SJSA1 (cell line): ENCODE data around the gene FSD1L. TPM values are rescaled to one million over a fixed set of nuclear protein-coding genes. Genes with fewer than 3 reads are reported as not detected.
A peak's percentile ranks its signal among the peaks of the same experiment; 100 is the strongest.

Experiments used
- DNase-seq, 2 experiments: peaks; one replicate each; pipeline ENCODE4 v3.0.0-alpha.2; 2015 to 2020; ENCODE audit warnings: low spot score in 2 of 2, low read depth in 1 of 2
- H3K27ac ChIP-seq: fragments of 250-450 bp; sonication (Bioruptor Pico); 2 replicates; pipeline ENCODE4 v1.5.1; 2020; ENCODE audit warnings: mild to moderate bottlenecking, moderate library complexity
- H3K27me3 ChIP-seq: fragments of 250-450 bp; sonication (Bioruptor Pico); replicated peaks from 2 replicates; pipeline ENCODE4 v1.5.1; 2020; ENCODE audit warnings: mild to moderate bottlenecking, moderate library complexity
- H3K36me3 ChIP-seq: fragments of 250-450 bp; sonication (Bioruptor Pico); 2 replicates; pipeline ENCODE4 v1.5.1; 2020; ENCODE audit warnings: mild to moderate bottlenecking
- H3K4me1 ChIP-seq: fragments of 250-450 bp; sonication (Bioruptor Pico); replicated peaks from 2 replicates; pipeline ENCODE4 v1.6.1; 2021; ENCODE audit warnings: mild to moderate bottlenecking
- H3K4me3 ChIP-seq: fragments of 250-450 bp; sonication (Bioruptor Pico); 2 replicates; pipeline ENCODE4 v1.5.1; 2020; ENCODE audit warnings: mild to moderate bottlenecking
- H3K9me3 ChIP-seq: fragments of 250-450 bp; sonication (Bioruptor Pico); replicated peaks from 2 replicates; pipeline ENCODE4 v1.5.1; 2020; ENCODE audit warnings: mild to moderate bottlenecking
- total RNA-seq: library from RNA; depleted of rRNA; stranded (reverse); fragments of >200 nt; shearing (Covaris generic); gene quantifications from 2 replicates; pipeline ENCODE4 v1.2.3, GENCODE V29; 2014

Gene FSD1L
- total RNA-seq, 1 experiment from 2014 or later, result 2.2 TPM

DNA sequence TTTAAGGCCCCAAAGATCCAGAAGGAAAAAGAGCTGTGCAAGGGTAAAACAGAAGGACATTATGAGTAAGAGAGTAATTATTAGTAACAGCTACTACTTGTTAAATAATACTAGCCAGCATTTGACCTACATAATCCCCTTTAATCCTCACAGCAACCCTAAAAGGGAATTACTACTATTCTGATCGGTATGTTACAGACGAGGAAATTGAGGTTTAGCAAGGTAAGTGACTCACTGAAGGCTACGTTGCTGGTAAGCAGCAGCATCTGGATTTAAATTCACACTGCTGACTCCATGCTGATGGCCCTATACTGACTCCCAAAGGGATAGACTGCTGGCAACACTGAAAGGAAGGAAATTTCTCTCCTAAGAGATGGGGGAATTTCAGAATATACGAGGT lies 3.7 kb upstream of the FSD1L start:
- H3K27me3 ChIP-seq, result no peaks in the 10 kb centered on the region
- H3K4me3 ChIP-seq, result no peak overlapping the region
- no peak for DNase-seq
- no peaks in the 10 kb centered on the region; the same call in 1 of the 2 replicates for H3K36me3 ChIP-seq
- H3K9me3 ChIP-seq, result no peaks in the 10 kb centered on the region
- no peak overlapping the region for H3K27ac ChIP-seq
- no peaks in the 10 kb centered on the region; the same call in none of the 2 replicates for H3K4me1 ChIP-seq

DNA sequence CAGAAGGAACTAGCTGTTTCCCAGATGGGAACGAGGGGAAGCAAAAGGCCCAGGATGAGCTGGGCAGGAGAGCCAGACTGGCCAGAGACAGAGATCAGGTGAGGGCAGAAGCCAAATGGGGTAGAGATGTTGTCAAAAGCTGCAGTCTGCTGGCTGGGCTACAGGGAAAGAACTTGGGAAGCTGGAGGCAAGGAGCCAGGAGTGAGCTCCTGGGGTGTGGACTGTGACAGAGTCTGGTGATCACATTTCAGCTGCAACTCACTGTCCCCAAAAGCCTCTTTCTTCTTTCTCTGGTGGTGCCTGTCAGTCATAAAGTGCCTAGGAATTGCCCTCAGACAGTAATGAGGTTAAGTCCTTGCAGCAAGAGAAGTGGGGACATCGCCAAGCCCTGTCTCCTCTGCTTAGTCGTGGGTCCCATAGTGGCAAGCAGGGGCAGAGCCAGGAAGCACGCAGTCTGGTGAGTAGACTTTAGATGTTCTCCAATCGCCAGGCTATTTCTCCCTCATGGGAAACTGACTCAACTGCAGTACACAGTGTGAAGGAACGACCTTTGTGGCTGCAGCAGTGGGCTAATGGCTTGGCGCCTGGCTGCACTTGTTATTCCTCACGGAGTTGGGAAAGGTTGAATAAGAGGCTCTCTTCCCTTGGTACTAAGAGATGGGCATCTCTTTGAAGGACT lies 2.5 kb upstream of the FSD1L start:
- no peak for DNase-seq
- Histone ChIP-seq H3K9me3 (no peaks in the 10 kb centered on the region), H3K4me3 (no peak overlapping the region), H3K27ac (no peak overlapping the region), H3K27me3 (no peaks in the 10 kb centered on the region), H3K4me1 (no peaks in the 10 kb centered on the region; the same call in none of the 2 replicates), H3K36me3 (no peaks in the 10 kb centered on the region; the same call in 1 of the 2 replicates)

DNA sequence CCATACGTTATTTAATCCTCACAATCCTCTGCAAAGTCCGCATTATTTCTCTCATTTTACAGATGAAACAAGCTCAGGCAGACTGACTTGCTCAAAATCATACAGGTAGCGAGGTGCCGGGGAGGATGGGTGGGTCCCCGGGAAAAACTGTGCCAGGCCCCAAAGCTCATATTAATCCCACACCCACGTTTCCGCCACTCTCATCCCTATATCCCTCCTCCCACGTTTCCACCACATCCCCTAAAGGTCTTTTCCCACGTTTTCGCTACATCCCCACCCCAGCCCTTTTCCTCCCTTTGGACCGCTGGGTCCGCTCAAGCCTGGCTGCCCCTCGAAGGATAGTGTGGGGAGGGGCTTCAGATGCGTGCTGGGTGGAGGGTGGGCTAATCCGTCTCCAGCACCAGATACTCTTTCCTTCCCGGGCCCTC lies 434 bp upstream of the FSD1L start:
- Histone ChIP-seq H3K27ac (peak overlapping the region; percentile 65), H3K9me3 (no peaks in the 10 kb centered on the region), H3K4me1 (peaks cover 15% of the 10 kb centered on the region), H3K36me3 (no peaks in the 10 kb centered on the region; the same call in 1 of the 2 replicates), H3K4me3 (peak overlapping the region; percentile 70), H3K27me3 (no peaks in the 10 kb centered on the region)
- DNase-seq, result no peak

DNA sequence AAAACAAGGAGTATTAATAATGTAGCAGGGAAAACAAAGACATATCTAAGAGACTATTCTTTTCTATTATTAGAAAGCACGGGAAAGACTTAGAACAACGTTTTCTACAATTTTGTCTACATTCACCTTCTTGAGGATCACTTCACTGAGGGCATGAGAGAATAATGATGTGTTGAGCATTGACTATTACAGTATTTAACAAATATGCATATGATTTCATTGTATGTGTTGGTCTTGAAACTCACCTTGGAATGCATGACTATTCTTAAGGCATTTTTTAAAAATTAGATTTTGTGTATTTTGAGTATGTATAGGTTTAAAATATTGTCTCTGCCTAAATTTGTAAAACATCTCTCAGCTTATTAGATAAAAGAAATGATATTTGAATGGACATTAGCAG lies 1.2 kb downstream of the FSD1L start:
- no peak for DNase-seq
- Histone ChIP-seq H3K36me3 (no peaks in the 10 kb centered on the region; the same call in 1 of the 2 replicates), H3K27me3 (no peaks in the 10 kb centered on the region), H3K4me1 (peaks cover 15% of the 10 kb centered on the region), H3K4me3 (peak overlapping the region; percentile 70), H3K9me3 (no peaks in the 10 kb centered on the region), H3K27ac (peak overlapping the region; percentile 65; the same call in 1 of the 2 replicates)

DNA sequence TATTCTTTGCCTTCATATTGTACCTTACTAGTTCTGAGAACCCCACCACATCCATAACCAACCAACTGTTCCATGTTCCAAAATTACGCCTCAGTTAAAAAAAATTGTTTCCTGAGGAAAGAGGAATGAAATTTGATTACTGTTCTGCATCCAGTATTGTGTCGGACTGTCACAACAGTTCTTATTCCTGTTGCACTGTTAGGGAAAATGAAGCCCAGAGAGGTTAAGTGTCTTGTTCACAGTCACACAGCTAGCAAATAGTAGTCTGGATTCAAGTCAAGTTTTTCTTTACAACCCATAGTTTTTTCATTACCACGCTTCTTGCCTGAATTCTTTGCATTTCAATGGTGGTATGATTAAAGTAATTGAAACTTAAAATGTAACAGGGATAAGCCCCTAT lies 4.4 kb downstream of the FSD1L start:
- Histone ChIP-seq H3K9me3 (no peaks in the 10 kb centered on the region), H3K36me3 (no peaks in the 10 kb centered on the region; the same call in 1 of the 2 replicates), H3K27ac (no peak overlapping the region), H3K4me1 (peaks cover 15% of the 10 kb centered on the region), H3K27me3 (no peaks in the 10 kb centered on the region), H3K4me3 (no peak overlapping the region)
- no peak for DNase-seq

DNA sequence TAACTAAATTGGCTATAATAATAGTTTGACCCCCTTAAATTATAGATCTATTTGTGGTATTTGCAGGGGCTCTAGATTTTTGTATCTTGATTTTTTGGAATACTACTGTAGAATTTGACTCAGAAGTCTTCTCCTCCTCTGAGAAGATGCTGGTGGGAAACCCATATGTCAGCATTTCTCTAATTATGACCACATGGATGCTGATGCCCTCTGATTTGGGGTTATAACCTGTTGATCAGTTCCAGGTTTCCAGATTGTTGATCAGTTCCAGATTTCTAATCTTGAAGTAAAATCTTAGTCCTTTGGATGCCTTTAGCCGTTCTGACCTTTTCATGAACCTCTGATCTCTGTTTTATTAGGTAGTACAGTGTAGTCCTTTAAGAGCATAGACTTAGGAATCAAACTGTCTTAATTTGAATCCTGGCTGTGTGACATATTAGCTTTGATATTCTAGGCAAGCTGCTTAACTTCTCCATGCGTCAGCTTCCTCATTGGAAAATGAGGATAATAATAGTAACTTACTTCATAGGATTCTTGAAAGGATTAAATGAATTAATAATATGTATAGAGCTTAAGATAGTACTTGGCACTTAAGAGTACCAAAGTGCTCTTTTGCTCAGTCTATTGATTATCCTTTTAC lies 8.1 kb downstream of the FSD1L start:
- Histone ChIP-seq H3K27me3 (no peaks in the 10 kb centered on the region), H3K4me1 (peaks cover 11% of the 10 kb centered on the region), H3K9me3 (no peaks in the 10 kb centered on the region), H3K36me3 (no peaks in the 10 kb centered on the region), H3K4me3 (no peak overlapping the region), H3K27ac (no peak overlapping the region)
- DNase-seq, result no peak

DNA sequence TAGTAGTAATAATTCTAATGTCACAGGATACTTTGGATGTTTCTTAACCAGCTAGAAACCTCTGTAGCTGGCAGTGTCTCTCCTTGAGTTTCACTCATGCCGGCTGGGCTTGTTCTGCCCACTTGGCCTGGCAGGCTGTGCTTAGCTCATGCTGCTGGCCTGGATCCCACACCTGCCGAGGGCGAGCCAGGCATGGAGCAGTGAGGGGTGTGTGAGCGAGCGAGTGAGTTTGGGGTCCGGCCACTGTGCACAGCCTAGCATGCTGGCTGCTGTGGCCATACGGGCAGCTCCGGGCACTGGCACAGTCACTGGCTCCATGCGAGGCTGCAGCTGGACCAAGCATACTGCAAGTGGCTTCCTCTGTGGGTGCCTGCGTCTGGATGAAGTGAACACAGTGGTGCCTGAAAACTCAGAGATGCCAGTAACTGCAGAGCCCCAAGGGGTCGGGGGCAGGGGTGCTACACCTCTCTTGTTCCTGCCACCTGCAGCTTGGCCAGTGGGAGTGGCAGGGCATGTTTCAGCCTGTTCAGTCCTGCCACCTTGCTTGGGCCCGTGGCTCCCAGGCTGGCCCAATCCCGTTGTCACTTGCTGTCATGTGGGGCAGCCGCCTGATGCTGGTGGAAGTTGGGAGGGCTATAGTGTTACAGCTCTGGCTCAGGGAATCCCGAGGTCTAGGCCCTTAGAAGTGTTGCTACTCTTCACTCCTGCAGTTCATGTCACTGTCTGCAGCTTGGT lies 9.9 kb downstream of the FSD1L start:
- H3K9me3 ChIP-seq, result no peaks in the 10 kb centered on the region
- no peak overlapping the region for H3K27ac ChIP-seq
- no peak overlapping the region for H3K4me3 ChIP-seq
- DNase-seq, result no peak
- no peaks in the 10 kb centered on the region for H3K36me3 ChIP-seq
- H3K27me3 ChIP-seq, result no peaks in the 10 kb centered on the region
- H3K4me1 ChIP-seq, result no peaks in the 10 kb centered on the region

DNA sequence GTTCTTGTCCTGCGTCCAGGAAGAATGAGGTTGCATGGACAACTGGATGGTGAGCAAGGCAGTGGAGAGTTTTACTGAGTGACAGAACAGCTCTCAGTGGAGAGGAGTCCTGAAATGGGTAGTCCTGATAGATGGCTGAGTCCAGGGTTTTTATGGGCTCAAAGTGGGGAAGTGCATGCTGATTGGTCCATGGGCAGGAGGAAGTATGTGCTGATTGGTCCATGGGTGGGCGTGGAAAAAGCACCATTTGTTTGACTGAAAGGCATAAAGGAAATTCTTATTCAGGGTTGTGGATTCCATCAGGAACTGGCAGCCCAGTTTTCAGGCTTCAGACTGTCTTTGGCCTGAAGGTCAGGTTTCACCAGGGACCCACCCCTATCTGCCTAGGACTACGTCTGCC lies 10.6 kb downstream of the FSD1L start:
- Histone ChIP-seq H3K36me3 (no peaks in the 10 kb centered on the region), H3K4me1 (no peaks in the 10 kb centered on the region), H3K27ac (no peak overlapping the region), H3K4me3 (no peak overlapping the region), H3K9me3 (no peaks in the 10 kb centered on the region), H3K27me3 (no peaks in the 10 kb centered on the region)
- DNase-seq, result no peak

DNA sequence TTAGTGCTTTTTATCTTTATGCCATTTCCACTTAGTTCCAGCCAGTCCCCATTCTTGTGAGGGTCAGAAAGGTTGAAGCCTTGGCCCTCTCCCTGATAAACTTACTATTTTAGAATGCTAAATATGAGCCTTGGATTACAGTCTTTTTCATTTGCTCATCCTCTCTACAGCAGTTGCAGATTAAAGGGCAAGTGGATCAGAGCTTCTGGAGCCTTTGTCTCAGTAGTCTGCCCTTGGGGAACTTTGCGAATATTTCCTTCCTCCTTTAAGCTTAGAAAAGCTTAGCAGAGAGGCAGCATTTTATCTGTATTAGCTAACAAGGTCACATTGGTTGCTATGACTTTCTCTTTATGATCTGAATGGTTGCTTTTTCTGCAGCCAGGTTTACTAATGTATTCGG lies 11.5 kb downstream of the FSD1L start:
- Histone ChIP-seq H3K4me3 (no peak overlapping the region), H3K9me3 (no peaks in the 10 kb centered on the region), H3K36me3 (no peaks in the 10 kb centered on the region), H3K4me1 (no peaks in the 10 kb centered on the region), H3K27me3 (no peaks in the 10 kb centered on the region), H3K27ac (no peak overlapping the region)
- no peak for DNase-seq

DNA sequence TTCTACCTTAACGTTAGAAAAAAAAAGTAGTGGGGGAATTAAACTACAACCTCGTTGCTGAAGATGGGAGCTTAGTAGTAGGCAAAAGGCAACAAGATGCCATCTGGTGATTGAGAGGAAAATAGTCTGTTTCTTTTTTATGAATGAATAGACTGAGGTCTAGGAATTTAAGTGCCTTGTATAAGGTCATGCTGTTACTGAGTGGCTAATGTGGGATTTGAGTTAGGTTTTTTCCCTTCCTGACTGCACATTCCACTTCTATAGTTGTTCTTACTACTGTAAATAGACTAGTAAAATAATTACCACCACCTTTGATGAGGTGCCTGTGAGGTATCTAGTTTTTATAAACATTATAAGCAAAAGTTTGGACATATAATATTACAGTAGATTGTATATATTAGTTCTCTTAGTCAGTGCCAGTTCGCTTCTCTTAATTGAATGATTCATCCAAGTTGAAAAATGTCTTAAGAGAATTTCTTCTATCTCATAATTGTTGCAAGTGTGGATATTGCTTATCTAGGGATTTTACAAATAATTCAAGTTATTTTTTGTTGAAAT lies 19.1 kb downstream of the FSD1L start:
- Histone ChIP-seq H3K4me1 (peaks cover 4% of the 10 kb centered on the region; the same call in 1 of the 2 replicates), H3K4me3 (no peak overlapping the region), H3K27me3 (no peaks in the 10 kb centered on the region), H3K36me3 (peaks cover 23% of the 10 kb centered on the region), H3K27ac (no peak overlapping the region), H3K9me3 (no peaks in the 10 kb centered on the region)
- DNase-seq, result peak in 1 of 2 experiments; percentile 13

DNA sequence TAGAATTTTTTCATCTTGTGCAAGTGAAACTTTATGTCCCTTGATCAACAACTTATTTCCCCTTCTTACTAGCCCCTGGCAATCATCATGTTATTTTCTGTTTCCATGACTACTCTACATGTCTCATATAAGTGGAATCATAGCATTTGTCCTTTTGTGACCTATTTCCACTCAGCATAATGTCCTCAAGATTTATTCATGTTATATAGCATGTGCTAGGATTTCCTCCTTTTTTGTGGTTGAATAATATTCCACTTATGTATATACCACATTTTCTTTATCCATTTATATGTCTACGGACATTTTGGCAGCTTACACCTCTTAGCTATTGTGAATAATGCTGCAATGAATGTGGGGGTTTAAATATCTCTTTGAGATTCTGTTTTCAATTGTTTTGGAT lies 21.0 kb downstream of the FSD1L start:
- Histone ChIP-seq H3K4me1 (peaks cover 4% of the 10 kb centered on the region; the same call in 1 of the 2 replicates), H3K27ac (no peak overlapping the region), H3K4me3 (no peak overlapping the region), H3K9me3 (no peaks in the 10 kb centered on the region), H3K36me3 (peaks cover 23% of the 10 kb centered on the region), H3K27me3 (no peaks in the 10 kb centered on the region)
- no peak for DNase-seq

DNA sequence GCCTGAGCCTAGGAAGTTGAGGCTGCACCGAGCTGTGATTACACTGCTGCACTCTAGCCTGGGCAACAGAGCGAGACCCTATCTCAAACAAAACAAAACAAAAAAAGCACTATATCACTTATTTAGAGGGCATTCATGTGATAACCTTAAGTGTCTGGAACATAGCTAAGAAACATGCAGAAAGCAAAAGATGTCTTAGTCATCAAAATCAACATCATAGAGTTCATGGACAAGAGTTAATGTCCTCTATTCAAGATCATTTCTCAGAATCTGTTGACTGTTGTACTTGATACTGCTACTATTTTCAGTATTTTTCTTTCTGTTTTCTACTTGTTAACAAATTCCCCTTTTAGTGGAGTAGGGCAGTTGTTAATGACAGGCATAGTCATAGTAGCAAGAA lies 25.4 kb downstream of the FSD1L start:
- H3K36me3 ChIP-seq, result peaks cover 9% of the 10 kb centered on the region
- DNase-seq, result no peak
- H3K27me3 ChIP-seq, result no peaks in the 10 kb centered on the region
- no peaks in the 10 kb centered on the region for H3K4me1 ChIP-seq
- H3K27ac ChIP-seq, result no peak overlapping the region
- no peak overlapping the region for H3K4me3 ChIP-seq
- no peaks in the 10 kb centered on the region for H3K9me3 ChIP-seq

DNA sequence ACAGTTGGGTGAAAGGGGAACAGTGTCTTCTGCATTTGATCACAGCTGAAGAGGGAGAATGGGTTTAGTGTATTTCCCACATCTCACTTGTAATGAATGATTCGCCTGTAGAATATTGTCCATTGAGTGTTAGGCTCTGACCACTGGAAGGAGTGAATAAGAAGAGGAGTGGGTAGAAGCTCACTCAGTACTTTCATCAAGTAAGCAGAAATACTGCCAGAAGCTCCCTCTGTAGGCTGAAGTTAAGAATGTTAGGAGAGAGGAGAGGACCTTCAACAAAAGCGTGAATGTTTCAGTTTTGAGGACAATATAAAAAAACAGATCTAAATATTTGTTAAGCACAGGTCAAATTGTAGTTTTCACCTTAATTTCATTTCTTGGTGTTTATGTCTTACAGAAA lies 27.5 kb downstream of the FSD1L start:
- H3K27ac ChIP-seq, result no peak overlapping the region
- H3K9me3 ChIP-seq, result no peaks in the 10 kb centered on the region
- H3K4me1 ChIP-seq, result no peaks in the 10 kb centered on the region
- H3K36me3 ChIP-seq, result peaks cover 5% of the 10 kb centered on the region; the same call in 1 of the 2 replicates
- peak in 1 of 2 experiments; percentile 7 for DNase-seq
- H3K4me3 ChIP-seq, result no peak overlapping the region
- H3K27me3 ChIP-seq, result no peaks in the 10 kb centered on the region

DNA sequence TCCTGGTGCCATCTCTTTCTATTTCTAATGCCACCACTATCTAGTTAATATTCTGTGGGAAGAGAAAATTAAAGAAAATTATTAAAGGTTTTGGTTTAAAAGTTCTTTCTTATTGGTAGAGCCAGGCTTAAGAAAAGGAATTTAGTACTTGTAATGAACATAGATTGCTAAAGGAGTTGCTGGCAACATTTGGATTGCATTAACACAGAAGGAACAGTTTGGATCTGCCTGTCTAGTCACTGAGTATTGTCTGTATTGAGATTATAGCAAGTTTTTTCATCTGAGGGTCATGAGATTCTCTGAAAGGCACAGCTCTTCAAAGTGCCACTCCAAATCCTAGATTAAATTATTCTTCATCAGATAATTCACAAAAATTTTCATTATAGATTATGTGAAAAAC lies 32.0 kb downstream of the FSD1L start:
- DNase-seq, result no peak
- no peak overlapping the region for H3K4me3 ChIP-seq

More for the DNA sequence above, 32.0 kb downstream of the FSD1L start:
- H3K27ac ChIP-seq, result no peak overlapping the region
- H3K4me1 ChIP-seq, result no peaks in the 10 kb centered on the region
- no peaks in the 10 kb centered on the region for H3K27me3 ChIP-seq
- H3K36me3 ChIP-seq, result no peaks in the 10 kb centered on the region
- H3K9me3 ChIP-seq, result no peaks in the 10 kb centered on the region
